Measurements from ENCODE around the gene TBC1D1. TPM values are rescaled to one million over a fixed set of nuclear protein-coding genes. Genes with fewer than 3 reads are reported as not detected.

TBC1D1 gene
- total and polyA plus RNA-seq, 2 of the 8 experiments (the other 6 are each of a cell fraction or from before 2014, with no cell fraction given): 96.9 to 162 TPM

GRCh38 chr4:37918653-37919052 is 27.8 kb downstream of the TBC1D1 start (continued):
- TF ChIP-seq SIN3A (conservative IDR thresholded peaks at IDR 0.05 in 1 of 2, IDR thresholded peaks at IDR 0.05 in 1 of 2; ENCODE audit: low read depth in 1 of 2, low read length in 2 of 2) (no peak), RXRA (IDR thresholded peaks at IDR 0.05; ENCODE audit: insufficient read depth, low read depth, low read length) (no peak)
